ENCODE data around the gene GPATCH1.

DNA sequence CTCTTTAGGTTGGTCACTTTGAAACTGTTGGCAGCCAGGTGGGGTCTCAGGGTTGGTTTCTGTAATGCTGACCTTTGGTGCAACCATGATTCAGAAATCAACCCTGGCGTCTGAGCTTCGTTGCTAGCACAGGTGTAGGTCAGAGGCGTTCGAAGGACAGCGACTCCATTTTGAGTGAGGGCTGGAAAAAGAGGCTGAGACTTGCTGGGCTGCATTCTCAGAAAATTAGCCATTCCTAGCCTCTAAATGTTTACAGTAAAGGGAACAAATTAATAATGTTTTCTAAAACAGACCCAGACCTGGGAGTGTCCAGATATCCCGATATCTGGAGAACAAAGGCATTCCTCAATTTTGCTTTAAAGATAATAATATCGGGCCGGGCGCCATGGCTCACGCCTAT, 45.5 kb upstream of the GPATCH1 start:
- TF ChIP-seq CTCF (IDR thresholded peaks at IDR 0.05) (no peak), POLR2A (IDR thresholded peaks at IDR 0.05) (no peak)

Data from uterus (tissue), 2 donors.